ENCODE measurements around the gene FLT1. TPM values are rescaled to one million over a fixed set of nuclear protein-coding genes. Genes with fewer than 3 reads are reported as not detected.

Gene FLT1
- total RNA-seq, 4 donors from 2014 or later, result 12.5 to 46.2 (median 31.3) TPM

- H3K36me3 ChIP-seq, result no peaks in the 10 kb centered on the region
- intact Hi-C loops (cut with DNase I), result no loop called here
- H3K27ac ChIP-seq (replicated peaks in 1 of 4), result no peak overlapping the region
- TF ChIP-seq CTCF (IDR thresholded peaks at IDR 0.05) (no peak), EP300 (IDR thresholded peaks at IDR 0.05) (no peak), POLR2A (IDR thresholded peaks at IDR 0.05; ENCODE audit: low read depth) (no peak), POLR2AphosphoS5 (IDR thresholded peaks at IDR 0.05) (no peak)
- H3K27me3 ChIP-seq, result peaks cover 0 to 6% (median 0%) of the 10 kb centered on the region in 4 donors
- no peak overlapping the region for H3K4me3 ChIP-seq
- DNase-seq (ENCODE audit: extremely low spot score), result peak; percentile 21
- no peaks in the 10 kb centered on the region for H3K9me3 ChIP-seq
- 95% methylated on average over 8 of the region's 8 CpGs for whole genome bisulfite sequencing
- H3K4me1 ChIP-seq, result no peaks in the 10 kb centered on the region
These were observed 27.9 kb upstream of the FLT1 start for GRCh38 chr13:28522871-28523270.

- 86% methylated on average over 4 of the region's 4 CpGs for WGBS
- Histone ChIP-seq H3K4me1 (no peaks in the 10 kb centered on the region), H3K27ac (replicated peaks in 1 of 4) (no peak overlapping the region), H3K27me3 (no peaks in the 10 kb centered on the region), H3K36me3 (no peaks in the 10 kb centered on the region), H3K4me3 (no peak overlapping the region), H3K9me3 (peaks cover 0 to 6% (median 0%) of the 10 kb centered on the region in 4 donors)
- intact Hi-C loops (cut with DNase I), result no loop called here
- DNase-seq (ENCODE audit: extremely low spot score), result no peak
- TF ChIP-seq CTCF (IDR thresholded peaks at IDR 0.05) (no peak), EP300 (IDR thresholded peaks at IDR 0.05) (no peak), POLR2AphosphoS5 (IDR thresholded peaks at IDR 0.05) (no peak), POLR2A (IDR thresholded peaks at IDR 0.05; ENCODE audit: low read depth) (no peak)
These were observed 18.8 kb upstream of the FLT1 start for GRCh38 chr13:28513745-28514144.

GRCh38 chr13:28510542-28510941 is 15.6 kb upstream of the FLT1 start:
- Histone ChIP-seq H3K27me3 (peaks cover 0 to 5% (median 0%) of the 10 kb centered on the region in 4 donors), H3K36me3 (no peaks in the 10 kb centered on the region), H3K4me1 (no peaks in the 10 kb centered on the region), H3K4me3 (no peak overlapping the region), H3K9me3 (peaks cover 0 to 6% (median 0%) of the 10 kb centered on the region in 4 donors), H3K27ac (replicated peaks in 1 of 4) (no peak overlapping the region)
- intact Hi-C loops (cut with DNase I), result no loop called here
- no peak for TF ChIP-seq POLR2A (IDR thresholded peaks at IDR 0.05; ENCODE audit: low read depth)
- TF ChIP-seq CTCF (IDR thresholded peaks at IDR 0.05), result no peak
- DNase-seq (ENCODE audit: extremely low spot score), result no peak
- 71% methylated on average over 1 of the region's 1 CpG for WGBS

DNA sequence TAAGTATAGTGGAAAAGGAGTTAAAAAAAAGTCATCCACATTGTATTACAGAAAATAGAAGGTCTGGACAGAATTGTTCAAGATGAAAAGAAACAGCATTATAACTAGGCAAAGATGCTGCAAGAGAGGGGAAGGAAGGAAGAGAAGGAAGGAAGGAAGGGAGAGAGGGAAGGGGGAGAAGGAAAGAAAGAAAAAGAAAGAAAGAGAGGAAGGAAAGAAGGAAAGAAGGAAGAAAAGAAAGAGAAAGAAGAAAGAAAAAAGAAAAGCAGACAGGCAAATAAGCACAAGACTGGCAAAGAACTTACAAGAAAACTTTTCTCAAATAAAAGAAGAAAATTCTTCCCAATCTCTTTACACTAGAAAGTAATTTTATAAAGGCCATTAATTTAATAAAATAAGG is 15.1 kb upstream of the FLT1 start:
- no peak overlapping the region for H3K4me3 ChIP-seq
- peaks cover 0 to 7% (median 0%) of the 10 kb centered on the region in 4 donors for H3K27me3 ChIP-seq
- intact Hi-C loops (cut with DNase I), result no loop called here
- H3K27ac ChIP-seq (replicated peaks in 1 of 4), result no peak overlapping the region
- no peak for TF ChIP-seq POLR2A (IDR thresholded peaks at IDR 0.05; ENCODE audit: low read depth)
- no peak for TF ChIP-seq POLR2AphosphoS5 (IDR thresholded peaks at IDR 0.05)
- no peak for TF ChIP-seq EP300 (IDR thresholded peaks at IDR 0.05)
- TF ChIP-seq CTCF (IDR thresholded peaks at IDR 0.05), result no peak
- H3K4me1 ChIP-seq, result no peaks in the 10 kb centered on the region
- H3K36me3 ChIP-seq, result no peaks in the 10 kb centered on the region
- no peak for DNase-seq (ENCODE audit: extremely low spot score)
- peaks cover 0 to 3% (median 0%) of the 10 kb centered on the region in 4 donors for H3K9me3 ChIP-seq

GRCh38 chr13:28505543-28506135 is 10.7 kb upstream of the FLT1 start:
- WGBS, result 69% methylated on average over 6 of the region's 7 CpGs
- intact Hi-C loops (cut with DNase I), result no loop called here
- H3K36me3 ChIP-seq, result no peaks in the 10 kb centered on the region
- DNase-seq (ENCODE audit: extremely low spot score), result no peak
- no peak overlapping the region for H3K27ac ChIP-seq (replicated peaks in 1 of 4)
- no peaks in the 10 kb centered on the region for H3K4me1 ChIP-seq
- H3K27me3 ChIP-seq, result peaks cover 0 to 17% (median 0%) of the 10 kb centered on the region in 4 donors
- TF ChIP-seq POLR2A (IDR thresholded peaks at IDR 0.05; ENCODE audit: low read depth) (no peak), POLR2AphosphoS5 (IDR thresholded peaks at IDR 0.05) (no peak), EP300 (IDR thresholded peaks at IDR 0.05) (no peak), CTCF (IDR thresholded peaks at IDR 0.05) (no peak)
- no peak overlapping the region for H3K4me3 ChIP-seq
- H3K9me3 ChIP-seq, result no peaks in the 10 kb centered on the region

Measured in esophagus muscularis mucosa (tissue), 4 donors.